ENCODE measurements around the gene GPAT3. TPM values are rescaled to one million over a fixed set of nuclear protein-coding genes. Genes with fewer than 3 reads are reported as not detected.

GPAT3 gene
- total RNA-seq, 1 donor from 2014 or later, result 14.5 TPM

- DNase-seq (ENCODE audit: low read depth in 2 of 2), result no peak
These were observed 107.1 kb downstream of the GPAT3 start for GRCh38 chr4:83643036-83643435.

GRCh38 chr4:83644677-83645659, 109.1 kb downstream of the GPAT3 start:
- peak; percentile 58 to 72 for DNase-seq (ENCODE audit: low read depth in 2 of 2)

- DNase-seq (ENCODE audit: low read depth in 2 of 2), result no peak
These were observed 110.8 kb downstream of the GPAT3 start for GRCh38 chr4:83646538-83647239.

- DNase-seq (ENCODE audit: low read depth in 2 of 2), result no peak
These were observed 115.9 kb downstream of the GPAT3 start for GRCh38 chr4:83651846-83652245.

Other genes with a start within 250 kb of the GPAT3 start
- gene HPSE, start 201.3 kb upstream of the GPAT3 start, total RNA-seq, result 9.2 and 19.7 TPM in 2 replicates
- gene HELQ, start 80.3 kb upstream of the GPAT3 start, total RNA-seq, result 8.9 and 14.7 TPM in 2 replicates
- gene MRPS18C, start 80.0 kb upstream of the GPAT3 start, total RNA-seq, result 16.7 and 24.6 TPM in 2 replicates
- 15.5 and 16.6 TPM in 2 replicates for gene ABRAXAS1, start 51.0 kb upstream of the GPAT3 start, total RNA-seq